Kidney epithelial cell (primary cell): ENCODE results near the gene PRSS50. TPM values are rescaled to one million over a fixed set of nuclear protein-coding genes. Genes with fewer than 3 reads are reported as not detected.

ENCODE experiments used
- DNase-seq: peaks from one replicate; pipeline ENCODE4 v3.0.0-alpha.2; 2010; ENCODE audit warnings: low read depth
- H3K27me3 ChIP-seq: 2 replicates; pipeline ENCODE4 v1.6.0; 2011; ENCODE audit warnings: low read length; ENCODE audit not compliant: control insufficient read depth, insufficient read depth
- H3K36me3 ChIP-seq: 2 replicates; pipeline ENCODE4 v1.5.1; 2011; ENCODE audit warnings: low read length; ENCODE audit not compliant: control insufficient read depth, insufficient read depth
- H3K4me3 ChIP-seq: 2 replicates; pipeline ENCODE4 v1.5.1; 2011; ENCODE audit warnings: low read depth, mild to moderate bottlenecking, control low read depth, low read length
- CTCF ChIP-seq: IDR thresholded peaks from 2 replicates; pipeline ENCODE4 v1.5.1; 2011; ENCODE audit warnings: mild to moderate bottlenecking, moderate library complexity, low read length, control low read depth, inconsistent platforms; ENCODE audit not compliant: insufficient read depth, poor library complexity, severe bottlenecking
- total RNA-seq: library from RNA; depleted of rRNA; stranded (reverse); fragments of >200 nt; gene quantifications from 2 replicates; pipeline ENCODE4 v1.2.3, GENCODE V29; 2015

The PRSS50 gene
- total RNA-seq, 1 donor from 2014 or later = 0.29 TPM

- H3K27me3 ChIP-seq = no peaks in the 10 kb centered on the region
- TF ChIP-seq CTCF = no peak
- H3K36me3 ChIP-seq = no peaks in the 10 kb centered on the region
- peak overlapping the region; percentile 58 for H3K4me3 ChIP-seq
- peak; percentile 47 for DNase-seq
Measured at GRCh38 chr3:46692566-46692990, 25.1 kb downstream of the PRSS50 start.

GRCh38 chr3:46690798-46691197 is 26.9 kb downstream of the PRSS50 start:
- no peaks in the 10 kb centered on the region for H3K27me3 ChIP-seq
- H3K36me3 ChIP-seq = no peaks in the 10 kb centered on the region
- TF ChIP-seq CTCF = no peak
- DNase-seq = no peak
- H3K4me3 ChIP-seq = no peak overlapping the region

- Histone ChIP-seq H3K36me3 (no peaks in the 10 kb centered on the region), H3K4me3 (no peak overlapping the region), H3K27me3 (no peaks in the 10 kb centered on the region)
- DNase-seq = no peak
- no peak for TF ChIP-seq CTCF
Measured at GRCh38 chr3:46685446-46685845, 32.2 kb downstream of the PRSS50 start.

- no peaks in the 10 kb centered on the region for H3K27me3 ChIP-seq
- TF ChIP-seq CTCF = no peak
- no peak for DNase-seq
- H3K4me3 ChIP-seq = no peak overlapping the region
- H3K36me3 ChIP-seq = no peaks in the 10 kb centered on the region
Measured at GRCh38 chr3:46684891-46685290, 32.8 kb downstream of the PRSS50 start.

- Histone ChIP-seq H3K27me3 (no peaks in the 10 kb centered on the region), H3K4me3 (no peak overlapping the region), H3K36me3 (no peaks in the 10 kb centered on the region)
- no peak for TF ChIP-seq CTCF
- DNase-seq = no peak
Measured at GRCh38 chr3:46682974-46683373, 34.7 kb downstream of the PRSS50 start.

GRCh38 chr3:46681856-46682540 is 35.7 kb downstream of the PRSS50 start:
- TF ChIP-seq CTCF = no peak
- H3K4me3 ChIP-seq = no peak overlapping the region
- H3K36me3 ChIP-seq = no peaks in the 10 kb centered on the region

More at GRCh38 chr3:46681856-46682540, 35.7 kb downstream of the PRSS50 start:
- DNase-seq = no peak
- no peaks in the 10 kb centered on the region for H3K27me3 ChIP-seq
